IPS DF 6.9 (cell line): ENCODE data around the gene TNFRSF14.

Experiments used
- DNase-seq: peaks from one replicate; pipeline ENCODE4 v3.0.0-alpha.2; 2013; ENCODE audit warnings: low read depth, low spot score
- H3K27ac ChIP-seq: one replicate; pipeline ENCODE4 v1.5.1; 2013; ENCODE audit warnings: low read length, control low read depth
- H3K27me3 ChIP-seq: 2 replicates; pipeline ENCODE4 v1.6.1; 2013; ENCODE audit warnings: mild to moderate bottlenecking, low read length; ENCODE audit not compliant: control insufficient read depth, insufficient read depth
- H3K36me3 ChIP-seq: 2 replicates; pipeline ENCODE4 v1.6.1; 2013; ENCODE audit warnings: low read length; ENCODE audit not compliant: control insufficient read depth, insufficient read depth
- H3K4me1 ChIP-seq: 2 replicates; pipeline ENCODE4 v1.6.1; 2013; ENCODE audit warnings: low read length; ENCODE audit not compliant: control insufficient read depth, insufficient read depth
- H3K4me3 ChIP-seq: 2 replicates; pipeline ENCODE4 v1.5.1; 2013; ENCODE audit warnings: mild to moderate bottlenecking, low read length
- H3K9me3 ChIP-seq: 2 replicates; pipeline ENCODE4 v1.6.1; 2013; ENCODE audit warnings: low read length, inconsistent platforms; ENCODE audit not compliant: control insufficient read depth, insufficient read depth
- whole genome bisulfite sequencing: extraction: QIAGEN DNeasy Blood & Tissue Kit; methylation state at CpG from one replicate; pipeline ENCODE4 v1.1.7; 2013; ENCODE audit warnings: mixed read lengths, missing lambda C conversion rate; ENCODE audit not compliant: insufficient read length, insufficient coverage; 5-methylcytosine and 5-hydroxymethylcytosine counted together

The TNFRSF14 gene

GRCh38 chr1:2610036-2610959 lies 54.1 kb downstream of the TNFRSF14 start:
- no peaks in the 10 kb centered on the region for H3K27me3 ChIP-seq
- H3K4me3 ChIP-seq = no peak overlapping the region
- H3K27ac ChIP-seq = no peak overlapping the region
- H3K4me1 ChIP-seq = no peaks in the 10 kb centered on the region
- no peak for DNase-seq
- H3K9me3 ChIP-seq = peaks cover 28% of the 10 kb centered on the region
- H3K36me3 ChIP-seq = no peaks in the 10 kb centered on the region; the same call in 1 of the 2 replicates
- no CpG with 5 or more reads among the region's 21 CpGs for WGBS

GRCh38 chr1:2611031-2611501 lies 54.9 kb downstream of the TNFRSF14 start:
- Histone ChIP-seq H3K9me3 (peaks cover 26% of the 10 kb centered on the region), H3K4me3 (no peak overlapping the region), H3K36me3 (no peaks in the 10 kb centered on the region; the same call in 1 of the 2 replicates), H3K4me1 (no peaks in the 10 kb centered on the region), H3K27ac (no peak overlapping the region), H3K27me3 (no peaks in the 10 kb centered on the region)
- DNase-seq = no peak
- WGBS = no CpG with 5 or more reads among the region's 24 CpGs

- H3K9me3 ChIP-seq = peaks cover 24% of the 10 kb centered on the region
- no peak overlapping the region for H3K4me3 ChIP-seq
- WGBS = no CpG with 5 or more reads among the region's 19 CpGs
These were observed 55.7 kb downstream of the TNFRSF14 start for GRCh38 chr1:2611621-2612437.

GRCh38 chr1:2612591-2613365 lies 56.6 kb downstream of the TNFRSF14 start:
- peaks cover 23% of the 10 kb centered on the region for H3K9me3 ChIP-seq

More at GRCh38 chr1:2611621-2612437, 55.7 kb downstream of the TNFRSF14 start:
- no peaks in the 10 kb centered on the region; the same call in 1 of the 2 replicates for H3K36me3 ChIP-seq
- H3K27me3 ChIP-seq = no peaks in the 10 kb centered on the region
- no peaks in the 10 kb centered on the region for H3K4me1 ChIP-seq
- no peak overlapping the region for H3K27ac ChIP-seq
- DNase-seq = no peak

More at GRCh38 chr1:2612591-2613365, 56.6 kb downstream of the TNFRSF14 start:
- no CpG with 5 or more reads among the region's 11 CpGs for WGBS
- Histone ChIP-seq H3K27me3 (no peaks in the 10 kb centered on the region), H3K36me3 (no peaks in the 10 kb centered on the region; the same call in 1 of the 2 replicates), H3K27ac (no peak overlapping the region), H3K4me1 (no peaks in the 10 kb centered on the region), H3K4me3 (no peak overlapping the region)
- DNase-seq = no peak
